Spleen (tissue), 11 donors: ENCODE data around the gene UNC5A. TPM values are rescaled to one million over a fixed set of nuclear protein-coding genes. Genes with fewer than 3 reads are reported as not detected.

Experiments
- DNase-seq: peaks from one replicate; pipeline ENCODE4 v3.0.0-alpha.2; 2020
- H3K27ac ChIP-seq, 8 donors: fragments of 200-600 bp; sonication (generic) in 7 of 8; 1 replicate in 4 of 8; 2 replicates in 4 of 8; pipeline versions ENCODE4 v1.5.0 to v1.8.0; 2016 to 2021; ENCODE audit warnings: inconsistent platforms in 4 of 8, mild to moderate bottlenecking in 4 of 8, moderate library complexity in 1 of 8
- H3K27me3 ChIP-seq, 7 donors: fragments of 200-600 bp; sonication (generic) in 6 of 7; replicated peaks in 1 of 7; 1 replicate in 4 of 7; 2 replicates in 3 of 7; pipeline versions ENCODE4 v1.5.0 to v1.8.0; 2016 to 2021; ENCODE audit warnings: inconsistent platforms in 3 of 7, mild to moderate bottlenecking in 1 of 7
- H3K36me3 ChIP-seq, 6 donors: fragments of 200-600 bp; sonication (generic) in 5 of 6; 1 replicate in 4 of 6; 2 replicates in 2 of 6; pipeline versions ENCODE4 v1.5.0 to v1.8.0; 2016 to 2021; ENCODE audit warnings: inconsistent platforms in 2 of 6
- H3K4me1 ChIP-seq, 6 donors: fragments of 200-600 bp; sonication (generic) in 5 of 6; 1 replicate in 3 of 6; 2 replicates in 3 of 6; pipeline versions ENCODE4 v1.5.0 to v1.8.0; 2016 to 2021; ENCODE audit warnings: inconsistent platforms in 3 of 6
- H3K4me3 ChIP-seq, 8 donors: fragments of 200-600 bp; sonication (generic) in 7 of 8; 1 replicate in 4 of 8; 2 replicates in 4 of 8; pipeline versions ENCODE4 v1.5.0 to v1.8.0; 2016 to 2021; ENCODE audit warnings: inconsistent platforms in 4 of 8, mild to moderate bottlenecking in 4 of 8, moderate library complexity in 2 of 8
- H3K9me3 ChIP-seq, 8 donors: fragments of 200-600 bp; sonication (generic) in 7 of 8; 1 replicate in 4 of 8; 2 replicates in 4 of 8; pipeline versions ENCODE4 v1.5.0 to v1.8.0; 2016 to 2021; ENCODE audit warnings: inconsistent platforms in 4 of 8
- POLR2A ChIP-seq, 3 donors: fragments of 450-650 bp; IDR thresholded peaks; one replicate each; pipeline ENCODE4 v1.5.1; 2017; ENCODE audit warnings: antibody characterized with exemption in 3 of 3, mild to moderate bottlenecking in 1 of 3
- POLR2AphosphoS5 ChIP-seq, 3 donors: sonication (generic); formaldehyde crosslinking; IDR thresholded peaks; one replicate each; pipeline ENCODE4 v1.5.1; 2017; ENCODE audit warnings: antibody characterized with exemption in 3 of 3
- WGBS, 5 donors: extraction: QIAGEN DNeasy Blood & Tissue Kit in 3 of 5; methylation state at CpG; one replicate each; pipeline versions ENCODE4 v1.1.5 to v1.1.7; 2013 to 2018; 5-methylcytosine and 5-hydroxymethylcytosine counted together
- intact Hi-C: fragments of 100-400 bp; cut with DNase I; formaldehyde crosslinking; loops from one replicate; pipeline ENCODE4 v1.15.0; 2023; ENCODE audit warnings: low total_unique reads
- polyA plus RNA-seq, 3 donors: library from polyadenylated mRNA; stranded (reverse); fragments of 200-250 nt; gene quantifications; one replicate each; pipeline ENCODE4 v1.2.1, GENCODE V29; 2013
- total RNA-seq, 7 donors: library from RNA; depleted of rRNA in 3 of 7; stranded (reverse); fragments of >200 nt in 3 of 7; fragmentation: NEBNext Ultra II Directional in 4 of 7; extraction: Animal tissue kit (Norgen Biotek cat#: 25700) in 4 of 7; gene quantifications; one replicate each; pipeline versions ENCODE4 v1.1.0 to v1.2.1, GENCODE V29; 2016 to 2021
- TF ChIP-seq, protein P1 (sequence below), 11 experiments: fragments of 200-600 bp in 7 of 11; fragments of 450-650 bp in 4 of 11; sonication (generic) in 4 of 11; IDR thresholded peaks in 8 of 11; conservative IDR thresholded peaks in 3 of 11; 1 replicate in 7 of 11; 2 replicates in 4 of 11; pipeline versions ENCODE4 v1.4.0 to v1.8.0; 2016 to 2021; ENCODE audit warnings: antibody characterized with exemption in 11 of 11, inconsistent platforms in 4 of 11, mild to moderate bottlenecking in 1 of 11
- donor health status: healthy with polysubstance abuse.
- donor health status: DM: no; HTN: no; CAD: no; lungs with moderate emphysema.
- donor health status: DM: no; HTN: no; CAD: no.
- donor health status: Bipolar disorder and iron deficiency.
- donor health status: healthy.
- donor health status: DM: no; HTN: no; CAD: no.
- donor health status: DM: yes; HTN: yes; CAD: no.

UNC5A gene
- total and polyA plus RNA-seq, 10 donors: 0.03 to 0.06 TPM; not detected in 8

GRCh38 chr5:176827736-176828414, 17.5 kb downstream of the UNC5A start:
- TF ChIP-seq, protein P1, sequence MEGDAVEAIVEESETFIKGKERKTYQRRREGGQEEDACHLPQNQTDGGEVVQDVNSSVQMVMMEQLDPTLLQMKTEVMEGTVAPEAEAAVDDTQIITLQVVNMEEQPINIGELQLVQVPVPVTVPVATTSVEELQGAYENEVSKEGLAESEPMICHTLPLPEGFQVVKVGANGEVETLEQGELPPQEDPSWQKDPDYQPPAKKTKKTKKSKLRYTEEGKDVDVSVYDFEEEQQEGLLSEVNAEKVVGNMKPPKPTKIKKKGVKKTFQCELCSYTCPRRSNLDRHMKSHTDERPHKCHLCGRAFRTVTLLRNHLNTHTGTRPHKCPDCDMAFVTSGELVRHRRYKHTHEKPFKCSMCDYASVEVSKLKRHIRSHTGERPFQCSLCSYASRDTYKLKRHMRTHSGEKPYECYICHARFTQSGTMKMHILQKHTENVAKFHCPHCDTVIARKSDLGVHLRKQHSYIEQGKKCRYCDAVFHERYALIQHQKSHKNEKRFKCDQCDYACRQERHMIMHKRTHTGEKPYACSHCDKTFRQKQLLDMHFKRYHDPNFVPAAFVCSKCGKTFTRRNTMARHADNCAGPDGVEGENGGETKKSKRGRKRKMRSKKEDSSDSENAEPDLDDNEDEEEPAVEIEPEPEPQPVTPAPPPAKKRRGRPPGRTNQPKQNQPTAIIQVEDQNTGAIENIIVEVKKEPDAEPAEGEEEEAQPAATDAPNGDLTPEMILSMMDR (IDR thresholded peaks at IDR 0.05 in 8 of 11, conservative IDR thresholded peaks at IDR 0.05 in 3 of 11): no peak
- TF ChIP-seq POLR2A (IDR thresholded peaks at IDR 0.05) (no peak), POLR2AphosphoS5 (IDR thresholded peaks at IDR 0.05) (no peak)
- Histone ChIP-seq H3K9me3 (no peaks in the 10 kb centered on the region), H3K27me3 (peaks cover 0 to 39% (median 0%) of the 10 kb centered on the region in 7 donors), H3K4me3 (no peak overlapping the region), H3K4me1 (no peaks in the 10 kb centered on the region), H3K27ac (no peak overlapping the region), H3K36me3 (no peaks in the 10 kb centered on the region)
- no peak for DNase-seq
- WGBS, 5 donors: 82 to 86% (median 84%) methylated on average over 14 of the region's 14 CpGs
- intact Hi-C loops: no loop called here

- no peak for DNase-seq
- WGBS, 5 donors: 79 to 98% (median 82%) methylated on average over 2 of the region's 2 CpGs
- Histone ChIP-seq H3K27me3 (peaks cover 0 to 39% (median 0%) of the 10 kb centered on the region in 7 donors), H3K36me3 (no peaks in the 10 kb centered on the region), H3K4me1 (no peaks in the 10 kb centered on the region), H3K9me3 (no peaks in the 10 kb centered on the region), H3K27ac (no peak overlapping the region), H3K4me3 (no peak overlapping the region)
- intact Hi-C loops: no loop called here
- TF ChIP-seq POLR2A (IDR thresholded peaks at IDR 0.05): no peak
- TF ChIP-seq, protein P1 (IDR thresholded peaks at IDR 0.05 in 8 of 11, conservative IDR thresholded peaks at IDR 0.05 in 3 of 11): no peak
- no peak for TF ChIP-seq POLR2AphosphoS5 (IDR thresholded peaks at IDR 0.05)
These were observed 19.0 kb downstream of the UNC5A start for GRCh38 chr5:176829320-176829719.

- intact Hi-C loops: no loop called here
- TF ChIP-seq POLR2AphosphoS5 (IDR thresholded peaks at IDR 0.05) (no peak), POLR2A (IDR thresholded peaks at IDR 0.05) (no peak)
- TF ChIP-seq, protein P1 (IDR thresholded peaks at IDR 0.05 in 8 of 11, conservative IDR thresholded peaks at IDR 0.05 in 3 of 11): no peak
- H3K27me3 ChIP-seq: peaks cover 0 to 48% (median 0%) of the 10 kb centered on the region in 7 donors
- no peaks in the 10 kb centered on the region for H3K36me3 ChIP-seq
- H3K9me3 ChIP-seq: no peaks in the 10 kb centered on the region
- no peak for DNase-seq
- no peak overlapping the region for H3K4me3 ChIP-seq
- H3K4me1 ChIP-seq: no peaks in the 10 kb centered on the region
- 87 to 91% (median 89%) methylated on average over 22 to 23 of the region's 23 CpGs for WGBS, 5 donors
- H3K27ac ChIP-seq: no peak overlapping the region
These were observed 20.1 kb downstream of the UNC5A start for GRCh38 chr5:176830422-176830994.

- TF ChIP-seq POLR2A (IDR thresholded peaks at IDR 0.05) (no peak), POLR2AphosphoS5 (IDR thresholded peaks at IDR 0.05) (no peak)
- TF ChIP-seq, protein P1 (IDR thresholded peaks at IDR 0.05 in 8 of 11, conservative IDR thresholded peaks at IDR 0.05 in 3 of 11): no peak
- 31 to 40% (median 38%) methylated on average over 9 of the region's 9 CpGs for WGBS, 5 donors
- peaks cover 0 to 52% (median 0%) of the 10 kb centered on the region in 7 donors for H3K27me3 ChIP-seq
- H3K4me3 ChIP-seq: no peak overlapping the region
- no peak for DNase-seq
- no peaks in the 10 kb centered on the region for H3K9me3 ChIP-seq
- no peaks in the 10 kb centered on the region for H3K4me1 ChIP-seq
- no peak overlapping the region for H3K27ac ChIP-seq
- intact Hi-C loops: no loop called here
- H3K36me3 ChIP-seq: no peaks in the 10 kb centered on the region
These were observed 20.6 kb downstream of the UNC5A start for GRCh38 chr5:176830995-176831423.
